AG10803 (cell line): ENCODE measurements around the gene SERPINH1.

Experiments used
- DNase-seq: peaks from one replicate; pipeline ENCODE4 v3.0.0; 2010; ENCODE audit warnings: low read depth
- H3K4me3 ChIP-seq: 2 replicates; pipeline ENCODE4 v1.5.1; 2011; ENCODE audit warnings: mild to moderate bottlenecking, low read length, control low read depth
- CTCF ChIP-seq: conservative IDR thresholded peaks from 2 replicates; pipeline ENCODE4 v1.5.1; 2011; ENCODE audit warnings: mild to moderate bottlenecking, low read length, control low read depth, inconsistent platforms

SERPINH1 gene

GRCh38 chr11:75538150-75538942 is 23.7 kb upstream of the SERPINH1 start:
- no peak for TF ChIP-seq CTCF
- no peak overlapping the region for H3K4me3 ChIP-seq
- DNase-seq = no peak

- no peak for DNase-seq
Measured at GRCh38 chr11:75539459-75540334, 22.4 kb upstream of the SERPINH1 start.

GRCh38 chr11:75541193-75542087 is 20.6 kb upstream of the SERPINH1 start:
- no peak for TF ChIP-seq CTCF
- no peak overlapping the region for H3K4me3 ChIP-seq
- no peak for DNase-seq

More at GRCh38 chr11:75539459-75540334, 22.4 kb upstream of the SERPINH1 start:
- no peak for TF ChIP-seq CTCF
- no peak overlapping the region for H3K4me3 ChIP-seq

GRCh38 chr11:75542088-75542438 is 20.0 kb upstream of the SERPINH1 start:
- no peak for DNase-seq
- H3K4me3 ChIP-seq = no peak overlapping the region
- TF ChIP-seq CTCF = no peak

- TF ChIP-seq CTCF = no peak
- H3K4me3 ChIP-seq = no peak overlapping the region
- DNase-seq = no peak
Measured at GRCh38 chr11:75543806-75544205, 18.2 kb upstream of the SERPINH1 start.

GRCh38 chr11:75547177-75547576 is 14.9 kb upstream of the SERPINH1 start:
- DNase-seq = no peak

More at GRCh38 chr11:75547177-75547576, 14.9 kb upstream of the SERPINH1 start:
- no peak overlapping the region for H3K4me3 ChIP-seq
- no peak for TF ChIP-seq CTCF
